Left ventricle myocardium inferior (tissue), 1 donor: ENCODE data around the gene ABHD13. TPM values are rescaled to one million over a fixed set of nuclear protein-coding genes. Genes with fewer than 3 reads are reported as not detected.

Source experiments
- DNase-seq: peaks from one replicate; pipeline ENCODE4 v3.0.0-alpha.2; 2020
- H3K27ac ChIP-seq: fragments of 200-600 bp; replicated peaks from 2 replicates; pipeline ENCODE4 v1.8.0; 2021
- H3K27me3 ChIP-seq: fragments of 200-600 bp; 2 replicates; pipeline ENCODE4 v1.8.0; 2021; ENCODE audit warnings: low read depth
- H3K36me3 ChIP-seq: fragments of 200-600 bp; 2 replicates; pipeline ENCODE4 v1.8.0; 2021
- H3K4me1 ChIP-seq: fragments of 200-600 bp; 2 replicates; pipeline ENCODE4 v1.8.0; 2021
- H3K4me3 ChIP-seq: fragments of 200-600 bp; 2 replicates; pipeline ENCODE4 v1.8.0; 2021; ENCODE audit warnings: mild to moderate bottlenecking, moderate library complexity
- H3K9me3 ChIP-seq: fragments of 200-600 bp; replicated peaks from 2 replicates; pipeline ENCODE4 v1.8.0; 2021
- intact Hi-C: fragments of 100-400 bp; cut with micrococcal nuclease; formaldehyde crosslinking; loops from one replicate; pipeline ENCODE4 v1.11.0; 2022
- total RNA-seq: library from RNA; stranded (reverse); fragmentation: NEBNext Ultra II Directional; extraction: Animal tissue kit (Norgen Biotek cat#: 25700); gene quantifications from one replicate; pipeline ENCODE4 v1.2.1, GENCODE V29; 2021
- TF ChIP-seq, protein P1 (sequence below): fragments of 200-600 bp; IDR thresholded peaks from 2 replicates; pipeline ENCODE4 v1.8.0; 2021; ENCODE audit warnings: antibody characterized with exemption, mild to moderate bottlenecking, borderline replicate concordance
- donor health status: DM: no; HTN: yes; CAD: no; lungs with severe emphysema.

Gene ABHD13
- total RNA-seq, 1 donor from 2014 or later = 5.1 TPM

DNA sequence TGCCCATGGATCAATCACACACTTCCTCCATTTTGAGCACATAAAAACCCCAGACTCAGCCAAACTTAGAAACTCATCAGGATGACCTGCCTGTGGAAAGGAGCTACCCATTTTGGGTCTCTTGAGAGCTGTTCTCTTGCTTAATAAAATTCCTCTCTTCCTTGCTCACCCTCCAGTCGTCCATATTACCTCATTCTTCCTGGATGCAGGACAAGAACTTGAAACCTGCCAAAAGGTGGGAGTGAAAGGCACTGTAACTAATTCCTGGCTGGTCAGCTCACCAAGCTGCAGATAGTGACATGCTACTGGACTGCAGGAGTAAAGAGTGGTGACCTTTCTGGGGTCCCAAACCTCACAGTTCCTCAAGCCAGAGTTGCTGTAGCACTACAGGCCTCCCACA lies 23.0 kb upstream of the ABHD13 start:
- no peaks in the 10 kb centered on the region for H3K4me1 ChIP-seq
- no peak for DNase-seq
- intact Hi-C loops = no loop called here
- no peak overlapping the region for H3K27ac ChIP-seq
- H3K9me3 ChIP-seq = peaks cover 12% of the 10 kb centered on the region
- TF ChIP-seq, protein P1, sequence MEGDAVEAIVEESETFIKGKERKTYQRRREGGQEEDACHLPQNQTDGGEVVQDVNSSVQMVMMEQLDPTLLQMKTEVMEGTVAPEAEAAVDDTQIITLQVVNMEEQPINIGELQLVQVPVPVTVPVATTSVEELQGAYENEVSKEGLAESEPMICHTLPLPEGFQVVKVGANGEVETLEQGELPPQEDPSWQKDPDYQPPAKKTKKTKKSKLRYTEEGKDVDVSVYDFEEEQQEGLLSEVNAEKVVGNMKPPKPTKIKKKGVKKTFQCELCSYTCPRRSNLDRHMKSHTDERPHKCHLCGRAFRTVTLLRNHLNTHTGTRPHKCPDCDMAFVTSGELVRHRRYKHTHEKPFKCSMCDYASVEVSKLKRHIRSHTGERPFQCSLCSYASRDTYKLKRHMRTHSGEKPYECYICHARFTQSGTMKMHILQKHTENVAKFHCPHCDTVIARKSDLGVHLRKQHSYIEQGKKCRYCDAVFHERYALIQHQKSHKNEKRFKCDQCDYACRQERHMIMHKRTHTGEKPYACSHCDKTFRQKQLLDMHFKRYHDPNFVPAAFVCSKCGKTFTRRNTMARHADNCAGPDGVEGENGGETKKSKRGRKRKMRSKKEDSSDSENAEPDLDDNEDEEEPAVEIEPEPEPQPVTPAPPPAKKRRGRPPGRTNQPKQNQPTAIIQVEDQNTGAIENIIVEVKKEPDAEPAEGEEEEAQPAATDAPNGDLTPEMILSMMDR = no peak
- H3K27me3 ChIP-seq = peaks cover 4% of the 10 kb centered on the region
- no peaks in the 10 kb centered on the region for H3K36me3 ChIP-seq
- no peak overlapping the region for H3K4me3 ChIP-seq

DNA sequence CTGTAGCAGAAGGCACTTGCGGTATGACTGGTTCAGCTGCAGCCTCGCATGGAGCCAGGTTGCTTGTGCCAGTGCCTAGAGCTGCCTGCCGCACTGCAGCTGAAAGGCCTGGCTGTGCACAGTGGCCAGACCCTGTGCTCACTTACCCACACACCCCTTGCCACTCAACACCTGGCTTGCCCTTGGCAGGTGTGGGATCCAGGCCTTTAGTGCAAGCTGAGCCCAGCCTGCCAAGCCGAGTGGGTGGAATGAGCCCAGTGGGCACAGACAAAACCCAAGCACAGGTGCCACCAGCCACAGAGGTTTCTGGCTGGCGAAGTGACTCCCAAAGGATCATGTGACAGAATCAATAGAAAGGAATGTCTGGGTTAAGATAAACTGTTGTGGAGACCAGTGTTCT lies 22.3 kb upstream of the ABHD13 start:
- no peaks in the 10 kb centered on the region for H3K4me1 ChIP-seq
- no peak overlapping the region for H3K4me3 ChIP-seq
- peaks cover 4% of the 10 kb centered on the region for H3K27me3 ChIP-seq
- TF ChIP-seq, protein P1 = no peak
- no peaks in the 10 kb centered on the region for H3K36me3 ChIP-seq
- no peak overlapping the region for H3K27ac ChIP-seq
- peaks cover 12% of the 10 kb centered on the region for H3K9me3 ChIP-seq
- intact Hi-C loops = no loop called here
- DNase-seq = no peak

DNA sequence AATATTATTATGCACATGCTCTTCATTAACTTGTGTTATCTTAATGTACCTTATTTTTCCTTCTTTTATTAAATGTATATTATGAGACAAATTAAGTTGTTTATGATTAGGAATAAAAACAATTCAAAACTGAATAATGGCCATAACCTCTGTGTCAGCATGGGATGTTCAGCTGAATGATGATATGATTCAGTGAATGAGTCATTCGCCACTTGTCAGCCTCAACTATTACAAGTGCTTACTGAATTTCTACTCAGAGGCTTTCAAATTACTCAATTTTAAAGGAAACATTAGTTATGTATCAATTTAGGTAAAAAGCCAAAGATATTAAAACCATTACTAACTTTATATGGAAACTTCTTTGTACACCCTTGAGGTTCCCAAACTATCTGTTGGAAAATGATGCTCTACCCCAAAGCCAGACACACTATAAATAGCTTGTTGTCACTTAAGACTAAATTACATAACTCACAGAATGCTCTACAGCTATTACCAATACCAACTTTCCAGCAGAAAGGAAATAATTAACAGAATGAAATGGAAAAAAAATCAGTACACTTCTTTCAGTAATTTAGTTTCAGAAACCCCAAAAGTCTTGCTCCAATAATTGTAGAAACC lies 17.3 kb upstream of the ABHD13 start:
- H3K4me1 ChIP-seq = no peaks in the 10 kb centered on the region
- H3K9me3 ChIP-seq = no peaks in the 10 kb centered on the region
- H3K27ac ChIP-seq = no peak overlapping the region
- no peak for DNase-seq
- TF ChIP-seq, protein P1 = no peak
- no peaks in the 10 kb centered on the region for H3K36me3 ChIP-seq
- H3K27me3 ChIP-seq = peaks cover under 1% of the 10 kb centered on the region
- H3K4me3 ChIP-seq = no peak overlapping the region
- intact Hi-C loops = no loop called here

DNA sequence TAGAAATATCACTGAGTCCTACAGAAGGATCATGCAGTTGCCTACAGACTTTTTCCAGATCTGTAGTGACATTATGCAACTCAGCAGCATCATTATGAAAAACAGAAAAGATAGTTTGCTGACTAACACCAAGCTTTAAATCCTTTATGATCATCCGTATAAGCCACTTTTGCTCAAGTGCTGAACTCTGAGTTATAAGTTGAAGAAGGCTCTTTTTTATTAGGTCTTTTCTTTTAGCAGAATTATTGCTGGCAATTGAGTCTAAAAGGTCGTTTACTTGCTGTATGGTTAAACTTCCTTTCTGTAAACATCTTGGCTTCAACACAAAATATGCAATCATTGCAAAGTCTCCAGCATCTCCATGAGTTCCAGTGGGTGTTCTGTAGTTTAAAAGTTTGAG lies 7.6 kb upstream of the ABHD13 start:
- Histone ChIP-seq H3K36me3 (peaks cover 28% of the 10 kb centered on the region), H3K4me3 (no peak overlapping the region), H3K27ac (no peak overlapping the region), H3K27me3 (no peaks in the 10 kb centered on the region), H3K9me3 (peaks cover 39% of the 10 kb centered on the region), H3K4me1 (peaks cover 13% of the 10 kb centered on the region)
- TF ChIP-seq, protein P1 = no peak
- intact Hi-C loops = no loop called here
- DNase-seq = no peak

DNA sequence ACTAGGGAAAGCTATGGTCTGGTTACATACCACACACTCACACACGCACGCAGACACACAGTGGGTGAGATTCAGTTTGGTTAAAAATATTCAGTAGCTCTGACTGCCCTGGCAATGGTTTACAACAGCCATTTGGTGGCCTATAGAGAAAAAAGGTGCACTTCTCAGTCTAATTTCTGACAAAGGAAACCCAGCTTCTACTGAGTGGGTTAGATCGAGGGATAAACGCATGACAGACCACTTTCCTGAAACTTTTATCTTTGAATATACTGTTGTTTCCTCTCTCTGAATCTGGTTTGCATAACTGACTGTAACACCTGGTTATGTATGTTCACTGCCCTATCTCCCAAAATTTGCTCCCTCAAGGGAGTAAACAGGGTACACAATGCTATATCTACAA lies 5.3 kb upstream of the ABHD13 start:
- peaks cover 35% of the 10 kb centered on the region for H3K9me3 ChIP-seq
- TF ChIP-seq, protein P1 = no peak
- no peak for DNase-seq
- intact Hi-C loops = no loop called here
- H3K4me3 ChIP-seq = no peak overlapping the region
- peaks cover 36% of the 10 kb centered on the region for H3K4me1 ChIP-seq
- peaks cover 28% of the 10 kb centered on the region for H3K36me3 ChIP-seq
- no peak overlapping the region for H3K27ac ChIP-seq
- H3K27me3 ChIP-seq = no peaks in the 10 kb centered on the region
